NCI-H526 treated with DMSO at 0.1 percent for 48 hours (cell line): Measurements from ENCODE around the gene SPTLC2.
"Not testable (repeated sequence)": the region's sequence is repeated elsewhere in the genome, so short reads cannot be mapped to it uniquely, and the experiment has no call there.

Source experiments
- DNase-seq: peaks from one replicate; lab custom pipeline; 2025; lab: John Stamatoyannopoulos, UW

SPTLC2 gene

DNA sequence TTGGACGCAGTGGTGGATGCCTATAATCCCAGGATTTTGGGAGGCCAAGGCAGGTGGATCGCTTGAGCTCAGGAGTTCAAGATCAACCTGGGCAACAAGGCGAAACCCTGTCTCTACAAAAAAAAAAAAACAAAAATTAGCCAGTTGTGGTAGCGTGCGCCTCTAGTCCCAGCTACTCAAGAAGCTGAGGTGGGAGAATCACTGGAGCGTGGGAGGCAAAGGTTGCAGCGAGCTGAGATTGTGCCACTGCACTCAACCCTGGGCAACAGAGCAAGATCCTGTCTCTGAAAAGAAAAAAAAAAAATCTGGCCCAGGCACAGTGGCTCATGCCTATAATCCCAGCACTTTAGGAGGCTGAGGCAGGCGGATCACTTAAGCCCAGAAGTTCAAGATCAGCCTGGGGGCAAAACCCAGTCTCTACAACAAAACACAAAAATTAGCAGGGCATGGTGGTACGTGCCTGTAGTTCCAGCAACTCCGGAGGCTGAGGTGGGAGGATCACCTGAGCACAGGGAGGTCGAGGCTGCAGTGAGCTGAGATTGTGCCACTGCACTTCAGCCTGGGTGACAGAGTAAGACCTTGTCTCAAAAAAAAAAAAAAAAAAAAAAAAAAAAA, 27.9 kb downstream of the SPTLC2 start:
- DNase-seq: not testable (repeated sequence)

DNA sequence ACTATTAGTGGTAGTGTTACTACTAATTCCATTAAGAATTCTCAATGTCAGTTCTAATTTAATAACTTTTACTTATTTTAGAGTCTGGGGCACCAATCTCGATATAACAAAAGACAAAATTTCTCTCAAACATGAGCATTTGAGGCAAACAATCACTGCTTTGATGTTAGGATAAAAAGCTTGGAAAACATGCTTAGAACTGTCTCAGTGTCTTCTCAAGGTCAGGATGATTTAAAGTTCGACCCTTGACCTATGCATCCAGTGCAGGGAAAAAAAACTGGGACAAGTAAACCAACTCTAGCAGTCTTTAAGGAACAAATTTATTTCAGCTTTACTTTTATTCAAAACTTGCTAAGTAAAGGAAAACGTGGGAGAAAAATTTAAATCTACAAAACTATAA, 31.1 kb downstream of the SPTLC2 start:
- DNase-seq: no peak

DNA sequence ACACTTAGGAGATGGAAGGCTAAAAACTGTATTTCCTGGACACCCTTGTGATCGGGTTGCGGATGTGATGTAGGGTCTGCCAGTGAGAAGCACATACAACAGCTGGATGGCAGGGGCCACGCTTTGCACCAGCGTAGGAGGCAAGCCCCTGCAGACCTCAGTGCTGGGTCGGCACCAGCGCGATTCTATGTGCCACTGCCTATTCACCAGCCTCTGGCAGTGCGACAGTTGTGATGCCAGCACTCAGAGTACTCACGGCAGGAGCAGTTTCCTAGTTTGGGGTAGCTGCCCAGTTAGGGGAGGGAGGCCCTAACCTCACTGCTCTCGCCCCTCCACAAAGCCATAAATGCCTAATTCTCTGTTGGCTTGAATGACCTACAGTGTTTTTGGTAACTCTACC, 31.6 kb downstream of the SPTLC2 start:
- no peak for DNase-seq

DNA sequence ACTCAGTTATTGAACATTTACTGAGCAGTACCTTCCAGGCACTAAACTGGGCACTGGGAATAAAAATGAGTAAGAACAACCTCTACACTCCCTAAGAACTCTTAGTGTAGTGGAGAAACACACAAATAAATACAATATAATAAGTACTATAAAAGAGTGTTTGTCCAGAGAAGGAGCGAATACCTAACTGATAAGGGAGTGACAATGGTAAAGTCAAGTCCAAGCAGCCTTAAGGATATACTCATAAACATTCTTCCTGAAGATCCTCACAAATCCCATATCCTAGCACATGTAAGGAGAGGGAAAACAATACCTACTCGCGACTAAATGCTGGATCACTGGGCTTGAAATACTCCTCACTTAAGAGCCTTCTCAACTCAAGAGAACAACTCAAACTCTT, 32.8 kb downstream of the SPTLC2 start:
- DNase-seq: no peak

DNA sequence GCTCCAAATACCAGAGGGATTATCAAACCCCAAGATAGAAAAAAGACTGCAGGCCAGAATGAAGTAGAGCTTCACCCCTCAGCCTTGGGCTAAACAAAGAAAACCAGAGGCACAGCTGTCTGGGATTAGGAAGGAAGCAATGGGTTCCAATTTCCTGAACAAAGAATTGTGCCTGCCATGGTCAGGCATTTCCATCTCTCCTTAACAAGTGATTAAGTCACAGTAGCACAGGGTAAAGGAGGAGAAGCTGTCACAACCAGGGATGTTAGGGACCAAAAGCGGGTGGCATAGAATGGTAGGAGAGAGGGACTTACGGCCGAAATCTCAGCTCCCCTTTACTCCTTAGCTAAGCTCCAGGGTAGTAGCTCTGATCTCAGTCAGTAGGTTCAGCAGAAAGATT, 33.9 kb downstream of the SPTLC2 start:
- no peak for DNase-seq

DNA sequence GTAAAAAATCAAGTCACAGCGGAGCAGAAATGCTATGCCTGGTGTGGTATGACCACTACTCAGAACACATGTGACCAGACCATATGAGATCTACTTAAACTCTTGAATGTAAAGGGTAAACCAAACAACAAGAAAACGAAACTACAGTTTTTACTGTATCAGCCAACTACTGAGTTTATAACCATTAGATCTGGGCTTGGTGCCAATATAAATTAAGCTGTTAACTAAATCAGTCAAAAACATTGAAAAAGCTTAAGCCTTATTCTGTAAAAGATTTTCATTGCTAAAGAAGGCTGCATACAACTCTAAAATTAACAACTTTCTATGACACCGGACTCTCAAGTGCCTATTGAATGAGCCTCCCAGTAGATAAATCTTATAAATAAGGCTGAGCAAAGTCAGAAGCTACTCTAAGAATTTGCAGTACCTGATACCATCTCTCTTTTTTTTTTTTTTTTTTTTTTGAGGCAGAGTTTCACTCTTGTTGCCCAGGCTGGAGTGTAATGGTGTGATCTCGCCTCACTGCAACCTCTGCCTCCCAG, 35.4 kb downstream of the SPTLC2 start:
- DNase-seq: no peak

DNA sequence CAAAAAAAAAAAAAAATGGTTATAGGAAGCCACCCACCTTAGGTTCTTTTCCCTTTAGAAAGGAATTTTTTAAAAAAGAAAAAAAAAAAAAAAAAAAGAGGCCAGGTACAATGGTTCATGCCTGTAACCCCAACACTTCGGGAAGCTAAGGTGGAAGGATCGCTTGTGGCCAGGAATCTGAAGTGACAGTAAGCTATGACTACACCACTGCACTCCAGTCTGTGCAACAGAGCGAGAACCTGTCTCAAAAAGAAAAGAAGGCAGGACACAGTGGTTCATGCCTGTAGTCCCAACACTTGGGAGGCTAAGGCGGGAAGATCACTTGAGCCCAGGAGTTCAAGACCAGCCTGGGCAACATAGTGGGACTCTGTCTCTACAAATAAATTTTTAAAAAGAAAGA, 36.0 kb downstream of the SPTLC2 start:
- DNase-seq: no peak

DNA sequence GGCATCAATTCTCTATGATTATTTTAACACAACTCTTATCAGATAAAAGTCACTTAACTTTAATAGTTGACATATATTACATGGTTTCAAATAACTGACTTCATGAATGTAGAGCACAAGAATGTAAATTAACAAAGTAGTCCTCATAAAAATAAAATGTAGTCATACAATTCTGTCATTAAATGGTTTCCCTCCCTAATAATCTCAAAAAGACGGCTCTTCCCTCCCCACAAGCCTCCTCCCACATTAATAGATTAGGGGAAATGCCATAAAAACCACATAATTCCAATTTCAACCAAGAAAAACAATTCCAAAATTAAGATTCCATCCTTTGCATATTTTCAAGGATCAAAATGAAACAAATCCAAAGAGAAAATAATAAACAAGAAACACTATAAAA, 36.7 kb downstream of the SPTLC2 start:
- no peak for DNase-seq

DNA sequence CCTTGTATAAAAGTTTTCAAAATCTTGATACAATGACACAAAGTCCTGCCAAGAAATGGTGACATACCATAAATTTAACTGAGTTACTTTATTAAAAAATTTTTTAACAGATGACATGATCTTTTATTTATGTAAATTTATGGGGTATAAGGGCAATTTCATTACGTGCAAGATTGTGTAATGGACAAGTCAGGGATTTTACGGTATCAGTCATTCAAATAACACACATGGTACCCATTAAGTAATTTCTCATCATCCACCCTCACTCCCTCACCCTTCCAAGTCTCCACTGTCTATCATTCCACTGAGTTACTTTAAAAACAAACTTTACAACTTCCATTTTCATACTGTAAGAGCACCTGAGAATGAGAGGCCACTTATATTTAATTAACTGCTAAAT, 37.4 kb downstream of the SPTLC2 start:
- no peak for DNase-seq

DNA sequence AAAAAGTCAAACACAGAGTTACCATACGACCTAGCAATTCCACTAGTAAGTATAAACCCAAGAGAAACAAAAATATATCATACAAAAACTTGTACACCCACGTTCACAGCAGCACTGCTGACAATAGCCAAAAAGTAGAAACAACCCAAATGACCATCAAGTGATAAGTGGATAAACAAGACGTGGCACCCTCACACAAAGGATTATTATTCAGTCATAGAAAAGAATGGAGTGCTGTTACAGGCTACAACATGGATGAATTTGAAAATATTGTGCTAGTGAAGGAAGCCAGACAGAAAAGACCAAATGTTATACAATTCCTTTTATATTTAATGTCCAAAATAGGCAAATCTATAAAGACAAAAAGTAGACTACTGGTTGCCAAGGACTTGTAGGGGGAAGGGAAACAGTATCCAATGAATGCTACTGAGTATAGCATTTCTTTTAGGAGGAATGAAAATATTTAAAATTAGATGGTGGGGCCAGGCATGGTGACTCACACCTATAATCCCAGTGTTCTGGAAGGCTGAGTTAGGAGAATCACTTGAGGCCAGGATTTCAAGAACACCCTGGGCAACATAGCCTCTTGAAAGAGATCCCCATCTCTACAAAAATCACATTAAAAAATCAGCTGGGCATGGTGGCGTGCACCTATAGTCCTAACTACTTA, 41.9 kb downstream of the SPTLC2 start:
- DNase-seq: no peak

DNA sequence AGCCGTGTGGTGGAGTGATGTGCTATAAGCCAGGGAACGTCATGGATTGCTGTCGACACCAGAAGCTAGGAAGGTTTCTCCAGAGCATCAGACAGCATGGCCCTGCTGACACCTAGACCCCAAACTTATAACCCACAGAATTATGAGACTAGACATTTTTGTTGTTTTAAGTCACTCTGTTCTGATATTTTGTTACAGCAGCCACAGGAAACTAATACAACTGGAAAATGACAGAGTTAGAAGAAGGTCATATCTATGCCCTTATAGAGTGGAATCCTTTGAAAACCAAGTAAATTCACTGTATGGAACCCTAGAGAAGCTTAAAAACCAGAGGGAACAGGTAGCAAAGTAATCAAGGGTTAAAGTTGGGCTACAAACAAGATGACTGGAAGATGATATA, 42.5 kb downstream of the SPTLC2 start:
- no peak for DNase-seq

DNA sequence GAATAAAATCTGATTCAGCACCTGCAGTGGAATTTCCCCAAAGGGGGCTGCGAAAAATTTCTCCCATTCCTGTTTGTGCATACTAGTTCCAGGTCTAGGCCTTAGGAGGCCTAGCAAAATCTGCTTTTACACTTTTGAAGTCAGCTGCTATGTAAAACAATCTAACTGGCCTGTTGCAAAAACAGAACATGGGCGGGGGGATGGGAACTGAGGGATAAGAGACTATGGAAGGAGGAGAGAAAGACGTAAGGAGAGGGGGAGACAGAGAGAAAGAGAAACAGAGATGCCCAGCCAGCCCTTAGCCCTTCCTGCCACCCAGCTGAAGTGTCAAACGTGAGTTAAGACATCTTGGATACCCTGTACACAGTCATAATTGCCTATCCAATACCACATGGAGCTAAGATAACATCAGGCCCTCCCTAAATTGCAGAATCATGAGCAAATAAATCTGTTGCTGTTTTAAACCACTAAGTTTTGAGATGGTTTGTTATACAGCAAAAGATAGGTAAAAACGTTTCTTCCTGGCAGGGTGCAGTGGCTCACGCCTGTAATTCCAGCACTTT, 45.6 kb downstream of the SPTLC2 start:
- no peak for DNase-seq

DNA sequence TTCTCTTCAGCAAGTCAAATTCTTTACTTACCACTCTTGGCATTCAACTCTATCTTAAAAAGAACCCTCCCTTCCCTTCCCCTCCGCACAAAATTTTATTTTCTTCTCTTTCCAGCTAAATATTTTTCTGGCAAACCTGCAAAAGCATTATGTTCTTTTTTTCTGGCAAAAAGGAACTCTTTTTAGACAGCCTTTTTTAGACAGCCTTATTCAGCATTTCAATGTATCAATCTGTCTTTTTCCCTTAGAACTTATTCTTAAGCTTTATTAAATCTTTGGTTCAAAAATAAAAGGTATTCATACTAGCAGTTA, 50.5 kb downstream of the SPTLC2 start:
- no peak for DNase-seq

DNA sequence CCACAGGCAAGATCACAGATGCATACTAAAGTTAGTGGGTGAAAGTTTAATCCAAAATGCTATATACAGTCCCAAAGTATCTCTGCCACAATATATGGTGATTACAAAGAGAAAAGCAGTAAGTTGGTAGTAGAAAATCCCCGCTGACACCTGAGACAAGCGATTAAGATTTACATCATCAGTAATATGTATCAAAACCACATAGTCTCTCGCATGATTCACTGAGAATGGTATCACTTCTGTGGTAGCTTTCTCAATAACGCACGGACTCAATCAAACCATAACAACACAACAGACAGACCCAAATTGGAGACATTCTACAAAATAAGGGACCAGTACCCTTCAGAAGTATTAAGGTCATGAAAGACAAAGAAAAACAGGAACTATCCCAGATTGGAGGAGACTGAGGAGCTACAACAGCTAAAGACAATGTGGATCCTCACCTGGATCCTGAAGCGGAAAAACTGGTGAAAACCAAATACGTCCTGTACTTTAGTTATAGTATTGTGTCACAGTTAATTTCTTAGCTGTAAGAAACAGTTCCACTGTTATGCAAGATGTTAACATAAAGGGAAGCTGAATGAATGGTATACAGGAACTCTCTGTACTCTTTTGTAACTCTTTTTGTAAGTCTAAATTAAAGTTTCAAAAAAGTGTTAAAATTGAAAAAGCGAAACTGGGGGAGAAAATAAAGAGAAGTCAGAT, 51.0 kb downstream of the SPTLC2 start:
- DNase-seq: no peak

DNA sequence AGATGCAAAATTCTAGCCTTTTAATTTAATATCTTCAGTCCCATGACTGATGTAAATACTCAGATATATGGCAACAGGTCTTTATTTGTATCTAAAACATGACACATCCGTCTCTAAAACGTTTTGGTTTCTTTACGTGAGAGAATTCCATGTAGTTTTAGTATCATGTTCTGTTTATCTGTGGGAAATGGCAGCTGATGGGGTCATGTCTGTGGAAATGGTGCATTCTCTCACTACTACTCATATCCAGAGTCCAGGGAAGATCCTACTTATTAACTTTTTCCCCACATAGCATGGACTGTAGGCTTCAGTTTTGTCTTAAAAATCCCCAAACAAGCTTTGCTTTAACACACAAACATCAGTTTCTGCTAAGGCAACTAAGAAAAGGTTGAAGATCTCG, 53.8 kb downstream of the SPTLC2 start:
- DNase-seq: no peak

DNA sequence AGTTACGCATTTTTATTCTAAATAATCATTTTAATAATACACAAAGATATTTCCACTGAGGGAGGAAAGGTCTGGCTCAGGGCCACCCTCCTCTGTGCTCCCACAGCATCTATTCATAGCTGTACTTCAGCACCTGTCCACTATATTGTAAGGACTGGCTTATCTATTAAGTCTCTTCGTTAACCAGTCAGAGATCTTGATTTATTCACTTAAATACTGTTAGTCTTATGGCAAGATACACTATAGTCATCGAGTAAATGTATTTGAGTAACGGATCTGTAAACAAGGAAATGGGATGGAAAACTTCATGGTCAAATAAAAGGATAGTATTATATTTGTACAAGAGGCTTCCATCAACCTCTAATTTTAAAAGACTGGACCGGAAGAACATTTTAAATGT, 54.6 kb downstream of the SPTLC2 start:
- DNase-seq: no peak

DNA sequence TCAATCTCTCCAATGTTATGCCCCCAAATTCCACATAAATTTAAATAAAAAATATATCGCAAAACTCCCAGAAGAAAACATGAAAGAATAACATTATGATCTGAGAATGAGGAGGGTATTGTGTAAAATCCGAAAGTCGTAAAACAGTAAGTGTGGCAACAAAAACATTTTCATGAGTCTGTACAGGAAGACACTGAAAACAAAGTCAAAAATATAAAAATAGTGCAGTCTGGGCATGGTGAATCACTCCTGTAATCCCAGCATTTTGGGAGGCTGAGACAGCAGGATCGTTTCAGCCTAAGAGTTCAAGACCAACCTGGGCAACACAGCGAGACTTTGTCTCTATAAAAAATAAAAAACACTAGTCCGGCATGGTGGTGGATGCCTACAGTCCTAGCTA, 57.1 kb downstream of the SPTLC2 start:
- DNase-seq: no peak

DNA sequence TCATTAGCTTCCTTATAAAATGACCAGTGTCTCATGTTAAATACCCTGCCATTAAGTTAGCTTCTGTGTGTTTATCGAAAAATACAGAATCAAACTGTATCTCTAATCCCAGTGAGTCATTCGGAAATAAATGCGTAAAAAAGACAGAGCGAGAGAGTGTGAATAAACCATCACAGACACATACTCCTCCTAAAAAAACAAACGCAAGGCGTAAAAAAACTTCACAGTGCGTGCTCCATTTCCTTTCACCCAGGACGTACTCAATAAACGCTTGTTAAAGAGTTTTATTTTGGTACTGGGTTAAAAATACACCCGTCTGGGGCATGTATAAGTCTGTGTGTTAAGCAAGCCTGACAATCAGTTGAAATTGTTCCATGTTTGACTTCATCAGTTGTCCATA, 59.0 kb downstream of the SPTLC2 start:
- no peak for DNase-seq

DNA sequence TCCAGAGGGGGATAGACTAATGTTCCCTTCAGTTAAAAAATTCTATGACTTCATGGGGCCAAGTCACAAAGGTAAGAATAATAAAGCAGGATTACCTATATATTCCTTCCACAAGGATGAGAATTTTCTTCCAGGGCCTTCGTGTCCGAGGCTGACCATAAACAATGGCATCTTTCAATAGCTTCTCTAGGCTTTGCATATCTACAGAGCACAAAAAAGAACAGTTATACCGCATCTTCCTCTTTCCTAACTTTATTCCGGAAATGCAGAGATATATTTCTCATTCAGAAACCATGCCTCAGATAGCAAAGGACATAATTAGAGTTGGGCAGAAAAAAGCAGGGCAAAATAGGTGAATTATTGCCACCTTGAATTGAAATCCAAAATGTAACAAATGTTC, 59.5 kb downstream of the SPTLC2 start:
- no peak for DNase-seq

DNA sequence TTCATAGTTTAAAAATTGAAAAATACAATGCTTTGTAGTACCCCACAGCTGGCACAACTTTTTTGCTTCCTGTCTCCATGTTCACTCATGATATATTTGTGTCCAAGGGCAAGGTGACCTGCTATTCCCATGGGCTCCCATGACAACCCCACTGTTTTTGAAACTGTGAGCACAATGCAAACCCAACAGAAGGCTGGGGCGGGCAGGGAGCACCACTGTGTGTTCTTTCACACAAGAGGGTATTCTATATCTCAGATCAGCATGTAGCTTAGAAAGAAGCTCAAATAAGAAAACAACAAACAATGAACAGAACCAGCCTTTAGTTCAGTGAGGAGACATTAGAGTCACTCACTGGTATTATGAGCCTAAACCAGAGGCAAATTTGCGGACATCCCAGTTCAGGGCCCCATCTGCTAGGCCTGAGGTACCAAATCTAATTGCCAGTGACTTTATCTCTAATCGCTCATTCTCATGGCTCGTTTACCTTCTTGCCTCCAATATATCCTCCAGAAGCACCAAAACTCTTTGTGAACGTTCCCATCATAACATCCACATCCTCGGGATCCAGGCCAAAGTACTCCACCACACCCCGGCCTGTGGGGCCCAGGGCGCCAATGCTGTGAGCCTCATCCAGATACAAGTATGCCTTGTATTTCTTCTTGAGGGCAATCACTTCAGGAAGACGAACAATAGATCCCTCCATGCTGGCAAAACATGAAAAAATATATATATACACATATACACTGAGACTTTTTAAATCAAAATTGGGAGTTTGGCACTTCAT, 61.4 kb downstream of the SPTLC2 start:
- DNase-seq: no peak

DNA sequence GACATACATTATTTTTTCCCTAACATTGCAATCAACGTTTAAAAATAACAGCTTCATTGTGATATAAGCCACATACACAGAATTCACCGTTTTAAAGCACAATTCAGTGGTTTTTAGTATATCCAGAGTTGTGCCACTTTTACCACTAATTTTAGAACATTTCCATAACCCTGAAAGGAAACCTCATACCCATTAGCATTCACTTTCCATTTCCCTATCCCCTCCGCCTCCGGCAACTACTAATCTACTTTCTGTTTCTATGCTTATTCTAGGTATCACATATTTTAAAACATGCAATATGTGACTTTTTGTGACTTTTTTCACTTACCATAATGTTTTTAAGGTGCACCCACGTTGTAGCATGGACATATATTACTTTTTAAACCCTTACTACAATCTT, 62.2 kb downstream of the SPTLC2 start:
- no peak for DNase-seq

DNA sequence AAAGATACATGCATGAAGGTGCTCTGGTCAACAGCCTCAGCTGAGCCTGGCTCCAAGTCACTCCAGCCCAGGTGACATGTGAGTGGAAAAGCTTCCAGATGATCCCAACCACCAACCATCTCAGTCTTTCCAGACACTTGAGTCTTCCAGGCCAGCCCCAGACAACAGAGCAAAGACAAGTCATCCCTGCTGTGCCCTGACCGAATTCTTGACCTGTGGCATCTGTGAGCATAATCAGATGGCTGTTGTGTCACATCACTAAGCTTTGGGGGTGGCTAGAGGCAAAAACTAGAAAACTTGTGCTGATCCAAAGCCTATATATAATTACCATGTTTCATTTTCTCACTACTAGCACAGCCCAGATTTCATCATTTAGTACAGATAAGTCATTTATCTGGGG, 67.0 kb downstream of the SPTLC2 start:
- no peak for DNase-seq
